Trophoblast cell (in vitro differentiated cells and primary cell): ENCODE measurements around the gene RAB22A.

Experiments used
- DNase-seq, 2 donors: peaks; one replicate each; pipeline ENCODE4 v3.0.0-alpha.2; 2016
- H2AFZ ChIP-seq: 2 replicates; pipeline ENCODE4 v1.6.1; 2013; ENCODE audit warnings: low read length, moderate library complexity, mild to moderate bottlenecking; ENCODE audit not compliant: insufficient read depth, poor library complexity
- H2AK5ac ChIP-seq: 2 replicates; pipeline ENCODE4 v1.6.1; 2013; ENCODE audit warnings: mild to moderate bottlenecking, low read length
- H2BK120ac ChIP-seq: 2 replicates; pipeline ENCODE4 v1.6.1; 2013; ENCODE audit warnings: low read length, mild to moderate bottlenecking, moderate library complexity; ENCODE audit not compliant: insufficient read depth, poor library complexity
- H2BK12ac ChIP-seq: 2 replicates; pipeline ENCODE4 v1.6.1; 2013; ENCODE audit warnings: mild to moderate bottlenecking, low read length, moderate library complexity
- H2BK5ac ChIP-seq: 2 replicates; pipeline ENCODE4 v1.6.1; 2013; ENCODE audit warnings: low read length, low read depth, moderate library complexity, mild to moderate bottlenecking; ENCODE audit not compliant: poor library complexity
- H3K14ac ChIP-seq: 2 replicates; pipeline ENCODE4 v1.6.1; 2013; ENCODE audit warnings: mild to moderate bottlenecking, low read length
- H3K18ac ChIP-seq: 2 replicates; pipeline ENCODE4 v1.6.1; 2013; ENCODE audit warnings: mild to moderate bottlenecking, low read length
- H3K23ac ChIP-seq: 2 replicates; pipeline ENCODE4 v1.6.1; 2013; ENCODE audit warnings: low read length
- H3K27ac ChIP-seq: 2 replicates; pipeline ENCODE4 v1.5.1; 2013; ENCODE audit warnings: low read depth, mild to moderate bottlenecking, inconsistent platforms, low read length, moderate library complexity
- H3K27me3 ChIP-seq: 2 replicates; pipeline ENCODE4 v1.6.1; 2013; ENCODE audit warnings: inconsistent platforms, mild to moderate bottlenecking, low read length, moderate library complexity; ENCODE audit not compliant: insufficient read depth
- H3K36me3 ChIP-seq, 2 experiments: 1 replicate in 1 of 2; 2 replicates in 1 of 2; pipeline ENCODE4 v1.6.1; 2013; ENCODE audit warnings: low read length in 2 of 2, mild to moderate bottlenecking in 2 of 2, moderate library complexity in 1 of 2; ENCODE audit not compliant: insufficient read depth in 2 of 2, control insufficient read depth in 1 of 2
- H3K4ac ChIP-seq: 2 replicates; pipeline ENCODE4 v1.6.1; 2013; ENCODE audit warnings: low read depth, mild to moderate bottlenecking, low read length, moderate library complexity
- H3K4me1 ChIP-seq, 2 experiments: 1 replicate in 1 of 2; 2 replicates in 1 of 2; pipeline ENCODE4 v1.6.1; 2013; ENCODE audit warnings: low read length in 2 of 2, mild to moderate bottlenecking in 2 of 2, moderate library complexity in 1 of 2; ENCODE audit not compliant: insufficient read depth in 2 of 2, control insufficient read depth in 1 of 2
- H3K4me2 ChIP-seq: 2 replicates; pipeline ENCODE4 v1.6.1; 2013; ENCODE audit warnings: inconsistent platforms, mild to moderate bottlenecking, low read length, moderate library complexity
- H3K4me3 ChIP-seq: 2 replicates; pipeline ENCODE4 v1.5.1; 2013; ENCODE audit warnings: mild to moderate bottlenecking, low read depth, low read length, inconsistent platforms
- H3K79me1 ChIP-seq: one replicate; pipeline ENCODE4 v1.6.1; 2013; ENCODE audit warnings: low read length
- H3K79me2 ChIP-seq: 2 replicates; pipeline ENCODE4 v1.6.1; 2013; ENCODE audit warnings: low read length, mild to moderate bottlenecking; ENCODE audit not compliant: control insufficient read depth, insufficient read depth, poor library complexity
- H3K9ac ChIP-seq: 2 replicates; pipeline ENCODE4 v1.6.1; 2013; ENCODE audit warnings: mild to moderate bottlenecking, low read length
- H3K9me3 ChIP-seq: 2 replicates; pipeline ENCODE4 v1.6.1; 2013; ENCODE audit warnings: low read depth, mild to moderate bottlenecking, control low read depth, inconsistent platforms, low read length; ENCODE audit not compliant: insufficient read depth
- H4K12ac ChIP-seq: 2 replicates; pipeline ENCODE4 v1.6.1; 2013; ENCODE audit warnings: low read depth, mild to moderate bottlenecking, low read length, moderate library complexity
- H4K8ac ChIP-seq: 2 replicates; pipeline ENCODE4 v1.6.1; 2013; ENCODE audit warnings: low read depth, mild to moderate bottlenecking, low read length, moderate library complexity
- H4K91ac ChIP-seq: one replicate; pipeline ENCODE4 v1.6.1; 2013; ENCODE audit warnings: low read depth, mild to moderate bottlenecking, low read length, moderate library complexity
- WGBS: extraction: QIAGEN DNeasy Blood & Tissue Kit; methylation state at CpG from one replicate; pipeline ENCODE4 v1.1.7; 2013; ENCODE audit warnings: missing lambda C conversion rate; ENCODE audit not compliant: insufficient read length, insufficient coverage; ENCODE audit errors: extremely low coverage; 5-methylcytosine and 5-hydroxymethylcytosine counted together

RAB22A gene

GRCh38 chr20:58399926-58400325 lies 90.4 kb downstream of the RAB22A start:
- DNase-seq: no peak
- Histone ChIP-seq H3K4me1 (no peaks in the 10 kb centered on the region), H3K14ac (no peak overlapping the region), H2BK120ac (no peak overlapping the region), H3K36me3 (peaks cover 0 to 2% of the 10 kb centered on the region in 2 experiments), H3K9me3 (no peaks in the 10 kb centered on the region), H3K79me1 (no peaks in the 10 kb centered on the region), H3K27ac (no peak overlapping the region), H2BK12ac (no peak overlapping the region), H4K12ac (no peak overlapping the region), H2BK5ac (no peak overlapping the region), H3K79me2 (peaks cover 11% of the 10 kb centered on the region), H3K18ac (no peak overlapping the region), H3K4me3 (no peak overlapping the region), H3K4ac (peak overlapping the region; percentile 49), H3K9ac (no peak overlapping the region), H4K8ac (no peak overlapping the region), H4K91ac (no peak overlapping the region), H2AK5ac (no peak overlapping the region), H2AFZ (no peak overlapping the region), H3K4me2 (no peak overlapping the region), H3K27me3 (no peaks in the 10 kb centered on the region), H3K23ac (no peak overlapping the region)
- WGBS: no CpG with 5 or more reads among the region's 6 CpGs

GRCh38 chr20:58401162-58401561 lies 91.6 kb downstream of the RAB22A start:
- Histone ChIP-seq H3K4ac (no peak overlapping the region), H3K4me1 (no peaks in the 10 kb centered on the region), H3K9ac (no peak overlapping the region), H2BK12ac (no peak overlapping the region), H4K12ac (no peak overlapping the region), H3K4me2 (no peak overlapping the region), H3K9me3 (no peaks in the 10 kb centered on the region), H2BK5ac (no peak overlapping the region), H3K23ac (no peak overlapping the region), H3K79me2 (peaks cover 9% of the 10 kb centered on the region), H2AK5ac (no peak overlapping the region), H3K27me3 (no peaks in the 10 kb centered on the region), H3K79me1 (no peaks in the 10 kb centered on the region), H3K36me3 (peaks cover 0 to 2% of the 10 kb centered on the region in 2 experiments), H2BK120ac (no peak overlapping the region), H2AFZ (no peak overlapping the region), H3K27ac (no peak overlapping the region), H3K18ac (no peak overlapping the region), H4K8ac (no peak overlapping the region), H4K91ac (no peak overlapping the region), H3K14ac (no peak overlapping the region), H3K4me3 (no peak overlapping the region)
- WGBS: no CpG with 5 or more reads among the region's 1 CpG
- no peak for DNase-seq

GRCh38 chr20:58402305-58402704 lies 92.8 kb downstream of the RAB22A start:
- no peak overlapping the region for H3K4me2 ChIP-seq
- no peak overlapping the region for H3K14ac ChIP-seq
- H3K4me1 ChIP-seq: no peaks in the 10 kb centered on the region
- no peak overlapping the region for H4K91ac ChIP-seq
- H2BK120ac ChIP-seq: no peak overlapping the region
- no CpG with 5 or more reads among the region's 5 CpGs for WGBS
- H3K18ac ChIP-seq: no peak overlapping the region
- H3K27ac ChIP-seq: no peak overlapping the region
- no peak overlapping the region for H2AFZ ChIP-seq
- no peak overlapping the region for H3K4me3 ChIP-seq
- peaks cover 0 to 2% of the 10 kb centered on the region in 2 experiments for H3K36me3 ChIP-seq
- H2BK12ac ChIP-seq: no peak overlapping the region
- H3K79me2 ChIP-seq: peaks cover 9% of the 10 kb centered on the region
- H3K9me3 ChIP-seq: no peaks in the 10 kb centered on the region
- no peak overlapping the region for H3K23ac ChIP-seq
- H2BK5ac ChIP-seq: no peak overlapping the region
- no peak overlapping the region for H4K12ac ChIP-seq
- H3K27me3 ChIP-seq: no peaks in the 10 kb centered on the region
- DNase-seq: no peak
- H2AK5ac ChIP-seq: no peak overlapping the region
- H3K4ac ChIP-seq: peak overlapping the region; percentile 83
- H3K9ac ChIP-seq: no peak overlapping the region
- no peaks in the 10 kb centered on the region for H3K79me1 ChIP-seq
- H4K8ac ChIP-seq: no peak overlapping the region

GRCh38 chr20:58402827-58403226 lies 93.3 kb downstream of the RAB22A start:
- Histone ChIP-seq H3K79me1 (no peaks in the 10 kb centered on the region), H3K14ac (no peak overlapping the region), H2AK5ac (no peak overlapping the region), H3K4me1 (no peaks in the 10 kb centered on the region), H3K79me2 (peaks cover 9% of the 10 kb centered on the region), H3K9me3 (no peaks in the 10 kb centered on the region), H2AFZ (no peak overlapping the region), H3K9ac (no peak overlapping the region), H4K91ac (no peak overlapping the region), H3K18ac (no peak overlapping the region), H3K36me3 (peaks cover 0 to 2% of the 10 kb centered on the region in 2 experiments), H3K23ac (no peak overlapping the region), H2BK12ac (no peak overlapping the region), H4K8ac (no peak overlapping the region), H3K4ac (peak overlapping the region; percentile 83), H2BK120ac (no peak overlapping the region), H3K4me2 (no peak overlapping the region), H3K4me3 (no peak overlapping the region), H3K27ac (no peak overlapping the region), H2BK5ac (no peak overlapping the region), H3K27me3 (no peaks in the 10 kb centered on the region), H4K12ac (no peak overlapping the region)
- peak in 1 of 2 donors; percentile 19 for DNase-seq
- WGBS: no CpG with 5 or more reads among the region's 5 CpGs
